WI38 (cell line): ENCODE results near the gene LEKR1.
"Not testable (repeated sequence)": the region's sequence is repeated elsewhere in the genome, so short reads cannot be mapped to it uniquely, and the experiment has no call there.

Experiments used
- H3K4me3 ChIP-seq: 2 replicates; pipeline ENCODE4 v1.5.1; 2011; ENCODE audit warnings: low read depth, mild to moderate bottlenecking, control low read depth, low read length
- CTCF ChIP-seq: IDR thresholded peaks from 2 replicates; pipeline ENCODE4 v1.5.1; 2012; ENCODE audit warnings: low read depth, mild to moderate bottlenecking, control low read depth, low read length

LEKR1 gene

GRCh38 chr3:156939315-156939714 is 113.2 kb downstream of the LEKR1 start:
- TF ChIP-seq CTCF, result no peak
- H3K4me3 ChIP-seq, result no peak overlapping the region

- no peak for TF ChIP-seq CTCF
- no peak overlapping the region for H3K4me3 ChIP-seq
Observed at GRCh38 chr3:156941311-156941710, 115.2 kb downstream of the LEKR1 start.

- no peak overlapping the region for H3K4me3 ChIP-seq
- TF ChIP-seq CTCF, result no peak
Observed at GRCh38 chr3:156948402-156949210, 122.5 kb downstream of the LEKR1 start.

- no peak for TF ChIP-seq CTCF
- no peak overlapping the region for H3K4me3 ChIP-seq
Observed at GRCh38 chr3:156952011-156952410, 125.9 kb downstream of the LEKR1 start.

GRCh38 chr3:156957715-156958114 is 131.6 kb downstream of the LEKR1 start:
- H3K4me3 ChIP-seq, result no peak overlapping the region
- TF ChIP-seq CTCF, result no peak

- TF ChIP-seq CTCF, result no peak
- no peak overlapping the region for H3K4me3 ChIP-seq
Observed at GRCh38 chr3:156963096-156963495, 136.9 kb downstream of the LEKR1 start.

GRCh38 chr3:156964577-156964976 is 138.4 kb downstream of the LEKR1 start:
- no peak for TF ChIP-seq CTCF
- no peak overlapping the region for H3K4me3 ChIP-seq

GRCh38 chr3:156966349-156966748 is 140.2 kb downstream of the LEKR1 start:
- H3K4me3 ChIP-seq, result not testable (repeated sequence)
